Measurements from ENCODE around the gene GIMAP6. TPM values are rescaled to one million over a fixed set of nuclear protein-coding genes. Genes with fewer than 3 reads are reported as not detected.

GIMAP6 gene
- total RNA-seq, 4 donors from 2014 or later = 2.2 to 11.7 (median 6.9) TPM

DNA sequence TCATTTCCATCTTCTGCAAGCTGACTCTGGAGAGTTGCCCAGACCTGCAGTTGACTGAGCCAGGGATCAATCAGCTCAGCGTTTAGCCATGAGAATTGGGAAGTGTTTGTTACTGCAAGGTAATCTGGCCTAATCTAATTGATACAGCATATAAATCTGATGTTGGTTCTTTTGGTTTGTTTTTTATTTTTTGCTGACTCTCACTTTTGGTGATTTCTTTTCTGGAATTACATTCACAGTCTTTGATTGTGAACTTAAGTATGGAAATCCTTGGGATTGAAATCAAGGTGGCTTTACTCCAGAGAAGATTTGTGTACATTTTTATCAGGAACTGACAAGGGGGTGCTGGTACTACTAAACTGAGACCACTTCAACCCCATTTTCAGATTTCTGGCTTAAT, 1.7 kb upstream of the GIMAP6 start:
- Histone ChIP-seq H3K4me1 (no peaks in the 10 kb centered on the region), H3K36me3 (no peaks in the 10 kb centered on the region), H3K27me3 (no peaks in the 10 kb centered on the region), H3K27ac (no peak overlapping the region), H3K9me3 (no peaks in the 10 kb centered on the region), H3K4me3 (no peak overlapping the region)
- TF ChIP-seq POLR2AphosphoS5 (IDR thresholded peaks at IDR 0.05) (no peak), POLR2A (IDR thresholded peaks at IDR 0.05) (no peak)
- in situ Hi-C loops (cut with MboI; ENCODE audit: low pct_ligation_motif_present in 1 of 4, low pct_unique_long_range_greater_than_20kb in 1 of 4, low sequenced_read_pairs in 3 of 4) (no loop called here), intact Hi-C loops (cut with DNase I; ENCODE audit: low total_unique reads) (no loop called here)
- WGBS, 2 donors (ENCODE audit: low coverage in 1 of 2) = 63 to 83% methylated on average over 1 of the region's 1 CpG
- DNase-seq = no peak

DNA sequence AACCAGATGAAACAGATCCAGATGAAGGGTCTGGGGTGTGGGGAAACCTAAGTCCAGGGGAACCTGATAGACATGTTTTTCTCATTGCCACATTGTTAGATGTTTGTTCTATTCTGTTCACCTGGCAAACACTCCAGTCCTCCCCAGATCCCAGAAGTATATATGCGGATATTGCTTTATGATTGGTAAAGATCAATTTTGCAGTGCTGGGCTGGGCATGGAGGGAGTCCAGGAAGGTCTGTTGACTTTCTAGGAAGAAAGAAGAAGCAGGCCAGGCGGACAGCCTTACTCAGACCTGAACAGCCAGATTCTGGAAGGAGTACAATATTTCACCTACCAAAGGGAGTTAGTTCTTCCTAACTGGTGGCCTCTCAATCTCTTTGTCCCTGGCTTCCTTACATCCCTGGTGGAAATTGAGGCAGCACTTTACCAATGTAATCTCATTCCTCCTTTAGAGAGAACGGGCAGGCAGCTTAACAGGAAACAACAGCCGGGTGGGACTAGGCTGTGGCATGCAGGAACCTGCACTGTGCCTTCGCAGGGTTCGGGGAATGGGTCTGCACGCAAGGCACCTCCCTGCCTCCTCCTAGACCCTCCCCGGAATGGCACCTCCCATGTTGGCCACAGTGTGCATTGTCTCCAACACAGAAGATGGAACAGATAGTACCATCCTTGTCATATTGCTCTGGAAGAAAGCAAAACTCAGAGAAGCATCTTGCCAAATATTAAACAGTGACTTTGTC, 930 bp downstream of the GIMAP6 start:
- WGBS, 2 donors (ENCODE audit: low coverage in 1 of 2) = 47 to 71% methylated on average over 1 to 8 of the region's 8 CpGs
- DNase-seq = no peak
- H3K4me3 ChIP-seq = peak overlapping the region in 3 of 4 donors; percentile 14 to 28 (median 22)
- H3K4me1 ChIP-seq = no peaks in the 10 kb centered on the region
- intact Hi-C loops (cut with DNase I; ENCODE audit: low total_unique reads) = no loop called here
- in situ Hi-C loops (cut with MboI; ENCODE audit: low pct_ligation_motif_present in 1 of 4, low pct_unique_long_range_greater_than_20kb in 1 of 4, low sequenced_read_pairs in 3 of 4) = no loop called here
- no peaks in the 10 kb centered on the region for H3K9me3 ChIP-seq
- no peaks in the 10 kb centered on the region for H3K27me3 ChIP-seq
- H3K27ac ChIP-seq = peak overlapping the region; percentile 58 to 70 (median 64)
- TF ChIP-seq POLR2A (IDR thresholded peaks at IDR 0.05) (no peak), POLR2AphosphoS5 (IDR thresholded peaks at IDR 0.05) (peak in 2 of 3 donors; percentile 27 to 29), EP300 (IDR thresholded peaks at IDR 0.05; ENCODE audit: low read depth) (no peak)
- TF ChIP-seq, protein P1, sequence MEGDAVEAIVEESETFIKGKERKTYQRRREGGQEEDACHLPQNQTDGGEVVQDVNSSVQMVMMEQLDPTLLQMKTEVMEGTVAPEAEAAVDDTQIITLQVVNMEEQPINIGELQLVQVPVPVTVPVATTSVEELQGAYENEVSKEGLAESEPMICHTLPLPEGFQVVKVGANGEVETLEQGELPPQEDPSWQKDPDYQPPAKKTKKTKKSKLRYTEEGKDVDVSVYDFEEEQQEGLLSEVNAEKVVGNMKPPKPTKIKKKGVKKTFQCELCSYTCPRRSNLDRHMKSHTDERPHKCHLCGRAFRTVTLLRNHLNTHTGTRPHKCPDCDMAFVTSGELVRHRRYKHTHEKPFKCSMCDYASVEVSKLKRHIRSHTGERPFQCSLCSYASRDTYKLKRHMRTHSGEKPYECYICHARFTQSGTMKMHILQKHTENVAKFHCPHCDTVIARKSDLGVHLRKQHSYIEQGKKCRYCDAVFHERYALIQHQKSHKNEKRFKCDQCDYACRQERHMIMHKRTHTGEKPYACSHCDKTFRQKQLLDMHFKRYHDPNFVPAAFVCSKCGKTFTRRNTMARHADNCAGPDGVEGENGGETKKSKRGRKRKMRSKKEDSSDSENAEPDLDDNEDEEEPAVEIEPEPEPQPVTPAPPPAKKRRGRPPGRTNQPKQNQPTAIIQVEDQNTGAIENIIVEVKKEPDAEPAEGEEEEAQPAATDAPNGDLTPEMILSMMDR (IDR thresholded peaks at IDR 0.05) = no peak
- H3K36me3 ChIP-seq = no peaks in the 10 kb centered on the region

DNA sequence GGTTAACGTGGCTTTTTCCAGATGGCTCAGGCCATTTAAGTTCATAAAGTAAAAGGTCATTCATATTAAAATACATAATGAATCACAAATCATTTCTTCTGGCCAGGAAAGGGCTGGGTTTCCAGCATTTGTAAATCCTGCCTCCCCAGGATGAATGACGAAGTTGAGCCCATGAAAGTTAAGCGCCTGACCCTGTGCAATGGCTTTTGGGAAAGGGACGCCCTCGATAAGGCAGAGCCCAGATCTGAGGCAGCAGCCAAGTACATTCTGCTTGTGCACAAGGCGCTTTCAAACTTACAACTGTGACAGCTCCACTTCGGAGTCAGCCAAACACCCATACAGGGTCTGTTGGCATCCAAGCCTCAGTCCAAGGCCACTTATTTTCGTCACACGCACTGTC, 2.8 kb downstream of the GIMAP6 start:
- whole genome bisulfite sequencing, 2 donors (ENCODE audit: low coverage in 1 of 2) = 86 to 89% methylated on average over 3 to 9 of the region's 9 CpGs
- in situ Hi-C loops (cut with MboI; ENCODE audit: low pct_ligation_motif_present in 1 of 4, low pct_unique_long_range_greater_than_20kb in 1 of 4, low sequenced_read_pairs in 3 of 4) (no loop called here), intact Hi-C loops (cut with DNase I; ENCODE audit: low total_unique reads) (no loop called here)
- H3K4me3 ChIP-seq = no peak overlapping the region
- no peaks in the 10 kb centered on the region for H3K36me3 ChIP-seq
- no peaks in the 10 kb centered on the region for H3K27me3 ChIP-seq
- no peaks in the 10 kb centered on the region for H3K4me1 ChIP-seq
- H3K9me3 ChIP-seq = no peaks in the 10 kb centered on the region
- peak overlapping the region in 1 of 4 donors; percentile 70 for H3K27ac ChIP-seq
- TF ChIP-seq, protein P1 (IDR thresholded peaks at IDR 0.05) = no peak
- peak; percentile 19 for TF ChIP-seq EP300 (IDR thresholded peaks at IDR 0.05; ENCODE audit: low read depth)
- peak in 1 of 3 donors; percentile 36 for TF ChIP-seq POLR2AphosphoS5 (IDR thresholded peaks at IDR 0.05)
- DNase-seq = no peak

DNA sequence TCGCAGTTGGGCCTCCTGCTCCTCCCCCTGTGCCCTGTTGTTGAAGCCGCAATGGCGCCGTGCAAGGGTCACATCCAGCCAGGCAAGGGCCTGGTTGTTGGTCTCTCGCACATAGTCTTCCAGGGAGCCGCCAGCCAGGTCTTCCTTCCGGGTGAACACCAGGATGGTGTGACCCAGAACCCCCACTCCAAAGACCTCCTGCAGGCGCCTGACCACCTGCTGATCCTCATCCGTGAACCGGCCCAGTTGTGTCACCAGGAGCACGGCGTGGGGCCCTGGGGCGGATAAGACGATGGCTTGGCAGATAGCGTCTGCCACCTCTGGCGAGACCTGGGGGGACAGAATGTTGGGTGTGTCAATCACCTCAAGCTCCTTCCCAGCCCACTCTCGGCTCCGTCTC, 4.2 kb downstream of the GIMAP6 start:
- H3K9me3 ChIP-seq = no peaks in the 10 kb centered on the region
- no peak for TF ChIP-seq POLR2A (IDR thresholded peaks at IDR 0.05)
- TF ChIP-seq EP300 (IDR thresholded peaks at IDR 0.05; ENCODE audit: low read depth) = no peak
- intact Hi-C loops (cut with DNase I; ENCODE audit: low total_unique reads) (no loop called here), in situ Hi-C loops (cut with MboI; ENCODE audit: low pct_ligation_motif_present in 1 of 4, low pct_unique_long_range_greater_than_20kb in 1 of 4, low sequenced_read_pairs in 3 of 4) (no loop called here)
- no peak overlapping the region for H3K27ac ChIP-seq
- no peaks in the 10 kb centered on the region for H3K36me3 ChIP-seq
- H3K4me3 ChIP-seq = no peak overlapping the region
- H3K4me1 ChIP-seq = no peaks in the 10 kb centered on the region
- 94 to 100% methylated on average over 1 to 18 of the region's 18 CpGs for whole genome bisulfite sequencing, 2 donors (ENCODE audit: low coverage in 1 of 2)
- no peaks in the 10 kb centered on the region for H3K27me3 ChIP-seq
- no peak for DNase-seq

DNA sequence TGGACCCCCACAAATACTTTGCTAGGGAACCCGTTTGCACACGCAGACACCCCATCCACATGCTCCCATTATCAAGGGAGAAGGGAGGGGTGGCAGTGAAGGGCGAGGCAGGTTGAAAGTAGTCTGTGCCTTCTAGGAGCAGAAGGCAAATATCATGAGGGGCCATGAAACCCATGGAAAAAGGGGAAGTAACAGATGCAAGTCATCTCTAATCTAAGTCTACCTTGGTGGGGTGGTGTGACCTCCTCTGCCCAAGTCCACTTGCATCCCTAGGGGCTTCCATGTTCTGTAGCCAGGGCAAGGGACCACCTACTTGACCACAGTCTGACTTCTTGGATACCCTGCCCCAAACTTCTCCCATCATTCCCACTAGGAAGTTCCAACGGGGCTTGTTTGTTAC, 5.5 kb downstream of the GIMAP6 start:
- no peaks in the 10 kb centered on the region for H3K9me3 ChIP-seq
- intact Hi-C loops (cut with DNase I; ENCODE audit: low total_unique reads) = no loop called here
- no peaks in the 10 kb centered on the region for H3K4me1 ChIP-seq
- 91% methylated on average over 4 of the region's 4 CpGs; no CpG with 5 or more reads in 1 of the 2 donors for WGBS, 2 donors (ENCODE audit: low coverage in 1 of 2)
- no peak overlapping the region for H3K4me3 ChIP-seq
- H3K36me3 ChIP-seq = no peaks in the 10 kb centered on the region
- H3K27ac ChIP-seq = no peak overlapping the region
- DNase-seq = no peak
- no peaks in the 10 kb centered on the region for H3K27me3 ChIP-seq
- in situ Hi-C loops (cut with MboI; ENCODE audit: low pct_ligation_motif_present in 1 of 4, low pct_unique_long_range_greater_than_20kb in 1 of 4, low sequenced_read_pairs in 3 of 4) = no loop called here
- TF ChIP-seq POLR2AphosphoS5 (IDR thresholded peaks at IDR 0.05) = no peak
